HG02588 (cell line): ENCODE data around the gene ADAM10.
"Not testable (repeated sequence)": the region's sequence is repeated elsewhere in the genome, so short reads cannot be mapped to it uniquely, and the experiment has no call there.

Experiments
- ATAC-seq: cut with Tn5 transposase; IDR thresholded peaks from one replicate; pipeline ENCODE4 v1.9.1; 2021; ENCODE audit warnings: mild to moderate bottlenecking, moderate library complexity; ENCODE audit not compliant: unreplicated experiment

The ADAM10 gene

DNA sequence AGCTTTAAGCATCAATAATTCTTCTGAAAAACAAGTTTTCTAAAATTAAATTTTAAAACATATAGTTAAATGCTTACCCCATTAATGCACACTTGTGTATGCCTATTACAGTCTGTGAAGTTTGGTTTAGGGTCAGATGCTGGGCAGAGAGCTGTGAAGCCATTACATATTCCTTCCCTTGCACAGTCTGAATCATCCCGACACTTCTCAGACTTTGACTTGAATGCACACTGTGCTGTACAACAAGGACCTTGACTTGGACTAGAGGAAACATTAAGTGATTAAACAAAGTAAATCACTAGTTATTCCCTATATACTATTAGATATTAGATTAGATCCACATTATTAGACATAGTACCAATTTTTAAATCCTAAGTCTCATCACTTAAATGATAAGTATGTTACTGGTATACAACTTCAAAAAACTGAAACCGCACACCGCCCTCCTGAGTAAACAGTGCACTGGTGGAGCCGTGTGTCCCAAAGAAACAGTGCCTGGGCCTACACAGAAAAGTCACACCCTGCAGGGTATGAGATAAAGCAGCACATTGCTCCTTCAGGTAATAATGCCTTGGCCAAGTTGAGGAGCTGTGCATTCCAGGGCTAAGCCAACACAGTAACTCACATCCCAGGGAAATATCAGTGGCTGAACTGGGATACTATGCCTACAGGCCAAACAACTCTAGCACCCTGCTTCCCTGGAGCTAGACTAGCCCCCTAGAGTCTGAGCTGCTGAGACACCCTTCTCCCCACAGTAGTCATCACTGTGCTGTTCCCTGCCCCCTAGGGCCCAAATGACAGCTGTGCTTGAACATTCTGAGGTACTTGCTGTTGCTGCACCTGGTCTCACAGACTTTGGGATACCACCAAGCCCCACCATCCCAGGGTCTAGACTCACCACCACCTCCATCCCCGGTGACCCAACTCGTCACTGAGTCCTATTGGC, 137.5 kb downstream of the ADAM10 start:
- no peak for ATAC-seq

DNA sequence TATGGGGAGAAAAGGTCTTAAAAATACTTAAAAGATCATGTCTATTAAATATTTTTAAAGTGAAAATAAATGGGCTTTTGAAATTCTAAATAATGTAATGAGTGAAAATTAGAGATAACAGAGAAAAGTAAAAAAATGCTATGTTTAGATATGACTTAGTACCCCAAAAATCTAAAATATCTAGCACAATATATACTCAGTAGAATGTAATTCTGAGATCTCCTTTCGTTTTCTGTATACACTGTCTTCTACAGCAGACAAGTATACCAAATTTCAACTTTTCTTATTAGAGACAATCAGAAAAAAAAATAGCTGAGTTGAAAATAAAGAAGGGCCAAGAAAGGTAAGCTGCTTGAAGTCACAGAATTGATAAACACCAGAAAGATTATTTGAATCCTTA, 140.8 kb downstream of the ADAM10 start:
- no peak for ATAC-seq

DNA sequence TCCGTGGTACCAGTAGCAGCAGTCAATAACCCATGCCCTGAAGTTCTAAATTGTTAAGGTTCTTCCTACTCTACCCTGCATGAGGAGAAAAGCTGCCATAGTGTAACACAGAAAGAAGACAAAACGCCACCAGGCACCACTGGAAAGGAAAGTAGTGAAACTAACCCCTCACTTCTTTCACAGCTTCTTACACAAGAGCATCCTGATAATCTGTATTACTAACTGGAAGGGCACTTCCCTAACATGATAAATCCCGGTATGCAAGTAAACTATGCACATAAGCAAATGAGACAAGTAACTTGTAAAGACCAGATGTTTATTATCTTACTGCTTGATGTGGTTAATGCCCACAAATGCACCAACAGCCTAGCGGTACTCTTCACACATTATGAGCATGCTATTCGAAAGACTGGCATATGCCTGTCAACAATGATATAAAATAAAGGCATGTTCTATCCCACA, 141.3 kb downstream of the ADAM10 start:
- ATAC-seq: no peak

DNA sequence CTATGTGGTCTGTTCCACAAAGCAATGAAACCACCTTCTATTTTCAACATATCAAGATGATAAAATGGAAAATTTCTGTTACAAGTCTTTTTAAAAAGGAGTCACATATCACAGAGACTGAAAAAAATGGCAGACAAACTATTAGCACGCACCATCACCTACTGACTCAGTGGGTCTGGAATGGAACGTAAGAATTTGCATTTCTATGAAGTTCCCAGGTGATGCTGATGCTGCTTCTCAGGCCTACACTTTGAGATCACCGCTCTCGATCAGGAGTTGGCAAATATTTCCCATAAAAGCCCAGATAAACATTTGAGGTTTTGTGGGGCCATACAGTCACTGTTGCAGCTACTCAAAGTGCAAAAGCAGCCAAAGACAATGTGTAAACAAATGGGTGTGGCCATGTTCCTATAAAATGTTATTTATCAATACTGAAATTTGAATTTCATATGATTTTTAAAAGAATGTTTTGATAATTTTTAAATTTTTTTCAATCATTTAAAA, 142.9 kb downstream of the ADAM10 start:
- ATAC-seq: no peak

- ATAC-seq: no peak
These were observed 143.5 kb downstream of the ADAM10 start for GRCh38 chr15:58605931-58606530.

DNA sequence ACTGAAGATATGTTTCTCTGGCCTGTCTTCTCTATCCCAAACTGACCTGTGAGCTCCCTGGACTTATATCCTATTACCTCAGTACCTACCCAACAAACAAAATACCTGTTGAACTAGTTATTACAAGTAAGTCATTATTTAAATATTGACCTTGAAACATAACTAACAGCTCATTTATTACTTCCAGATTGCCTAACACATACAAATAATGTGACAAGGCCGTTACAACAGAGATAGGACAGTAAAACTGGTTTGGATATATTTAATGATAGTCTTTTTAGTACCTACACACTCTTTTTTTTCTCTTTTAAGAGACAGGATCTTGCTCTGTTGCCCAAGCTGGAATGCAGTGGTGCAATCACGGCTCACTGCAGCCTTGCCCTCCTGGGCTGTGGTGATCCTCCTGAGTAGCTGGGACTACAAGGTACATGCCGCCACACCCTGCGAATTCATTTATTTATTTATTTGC, 145.0 kb downstream of the ADAM10 start:
- ATAC-seq: no peak

DNA sequence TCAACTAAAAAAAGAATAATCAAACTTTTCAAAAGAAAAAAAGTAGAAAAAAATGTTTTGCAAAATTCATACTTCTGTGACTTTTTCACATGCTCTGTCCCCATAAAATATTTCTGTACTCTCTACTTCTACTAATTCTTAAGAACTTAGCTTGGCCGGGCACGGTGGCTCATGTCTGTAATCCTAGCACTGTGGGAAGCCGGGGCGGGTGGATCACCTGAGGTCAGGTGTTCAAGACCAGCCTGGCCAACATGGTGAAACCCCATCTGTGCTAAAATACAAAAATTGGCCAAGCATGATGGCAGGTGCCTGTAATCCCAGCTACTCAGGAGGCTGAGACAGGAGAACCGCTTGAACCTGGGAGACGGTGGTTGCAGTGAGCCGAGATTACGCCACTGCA, 145.6 kb downstream of the ADAM10 start:
- not testable (repeated sequence) for ATAC-seq

DNA sequence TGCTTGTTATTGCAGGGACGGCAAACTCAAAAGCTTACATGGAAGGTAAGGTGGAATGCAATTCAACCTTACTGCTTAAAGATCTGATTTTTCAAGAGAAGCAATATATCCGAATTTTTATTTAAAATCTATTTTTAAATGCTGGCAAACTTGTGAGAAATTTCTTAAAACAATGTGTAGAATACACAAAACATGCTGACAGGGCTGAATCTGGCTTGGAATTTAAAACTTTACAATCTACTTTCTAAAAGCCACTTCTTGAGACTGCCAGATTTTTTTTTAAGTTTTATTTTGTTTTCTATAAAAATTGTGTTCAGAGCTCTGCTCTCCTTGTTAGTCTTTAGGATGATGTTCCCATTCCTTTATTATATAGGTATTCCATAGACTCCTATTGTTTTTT, 146.7 kb downstream of the ADAM10 start:
- ATAC-seq: no peak

GRCh38 chr15:58598829-58599210, 150.7 kb downstream of the ADAM10 start:
- no peak for ATAC-seq

DNA sequence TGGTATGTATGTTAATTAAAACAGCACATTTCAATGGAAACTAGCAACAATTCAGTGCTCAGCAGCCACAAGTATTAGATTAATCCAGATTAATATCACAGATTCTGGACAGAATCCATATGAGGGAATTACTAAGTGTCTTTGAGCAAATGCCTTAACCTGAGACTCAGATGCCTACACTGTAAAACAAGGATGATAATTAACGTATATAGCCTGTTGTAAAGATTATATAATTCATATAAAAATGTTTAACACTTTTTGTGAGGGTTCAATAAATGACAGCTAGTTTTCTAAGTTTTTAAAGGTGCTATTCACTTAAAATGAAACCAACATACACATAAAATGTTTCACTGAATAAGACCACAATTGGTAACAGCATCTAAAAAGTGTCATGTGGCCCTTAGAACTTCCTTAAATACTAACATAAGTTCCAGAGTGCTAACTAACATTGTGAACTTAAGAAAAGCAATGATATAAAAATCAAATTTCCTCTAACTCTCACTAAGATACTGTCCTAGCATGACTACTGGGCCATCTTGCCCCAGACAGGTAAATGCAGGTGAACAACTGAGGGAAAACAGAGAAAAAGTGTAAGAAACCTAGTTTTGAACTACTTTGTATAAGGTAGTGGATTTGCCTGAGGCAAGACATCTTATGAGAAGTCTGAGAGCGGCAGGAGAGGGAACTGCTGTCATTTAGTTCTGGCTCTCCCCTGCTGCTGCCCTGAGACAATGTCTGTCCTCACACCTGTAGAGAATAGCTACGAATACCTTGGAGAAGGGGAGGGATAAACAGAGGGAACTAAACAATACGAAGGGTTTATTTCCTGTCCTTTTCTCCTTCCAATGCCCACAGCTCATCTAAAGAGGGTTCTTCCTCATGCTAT, 151.3 kb downstream of the ADAM10 start:
- ATAC-seq: no peak

DNA sequence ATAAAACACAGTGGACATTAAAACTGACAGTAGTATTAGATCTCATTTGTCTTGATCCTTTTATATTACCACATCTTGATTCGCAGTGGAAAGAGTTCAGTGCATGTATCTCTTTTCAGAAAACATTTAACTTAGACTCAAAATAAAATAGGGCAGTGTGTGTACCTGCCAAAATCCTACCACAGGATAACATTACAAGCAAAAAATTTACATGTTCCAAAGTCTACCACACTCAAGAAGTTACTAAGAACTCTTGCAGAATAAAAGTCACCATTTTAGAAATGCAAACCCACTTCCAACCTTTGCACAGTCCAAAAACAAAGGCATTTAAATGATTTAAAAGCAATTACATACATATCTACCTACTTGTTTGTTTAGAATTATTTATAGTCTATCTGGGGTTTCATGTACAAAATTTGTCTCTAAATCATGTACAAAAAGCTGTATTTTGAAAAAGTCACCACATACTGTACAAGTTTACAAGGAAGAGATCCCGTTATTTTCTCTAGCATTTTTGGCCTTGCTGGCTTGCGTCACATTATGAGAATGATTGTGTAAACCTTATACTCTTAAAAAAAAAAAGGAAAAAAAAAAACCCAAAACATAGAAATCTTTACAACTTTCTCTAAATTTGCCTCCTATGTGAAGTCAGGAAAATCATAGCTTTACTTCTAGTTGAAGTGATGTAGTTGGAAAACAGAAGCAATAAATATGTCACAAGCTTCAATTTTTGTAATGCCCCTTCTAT, 153.8 kb downstream of the ADAM10 start:
- ATAC-seq: no peak

GRCh38 chr15:58594898-58595297, 154.6 kb downstream of the ADAM10 start:
- ATAC-seq: no peak

- no peak for ATAC-seq
These were observed 155.6 kb downstream of the ADAM10 start for GRCh38 chr15:58593870-58594269.

DNA sequence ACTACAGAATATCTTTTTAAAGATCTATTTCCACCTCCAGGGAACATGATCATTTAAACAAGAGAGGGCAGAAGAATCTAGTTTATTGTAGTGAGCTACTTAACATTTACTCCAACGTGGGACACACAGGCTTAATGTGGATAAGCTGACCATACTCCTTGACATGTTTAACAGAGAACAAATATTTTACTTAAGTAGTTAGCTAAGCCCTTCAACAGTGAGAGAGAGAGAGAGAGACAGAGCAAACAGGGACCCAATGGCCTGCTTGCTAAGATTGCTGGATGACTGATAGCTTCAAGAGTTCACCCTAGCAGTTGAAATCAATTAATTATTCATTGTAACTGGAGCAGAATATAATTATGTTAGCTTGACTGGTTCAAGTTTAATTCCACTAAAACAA, 158.6 kb downstream of the ADAM10 start:
- no peak for ATAC-seq

DNA sequence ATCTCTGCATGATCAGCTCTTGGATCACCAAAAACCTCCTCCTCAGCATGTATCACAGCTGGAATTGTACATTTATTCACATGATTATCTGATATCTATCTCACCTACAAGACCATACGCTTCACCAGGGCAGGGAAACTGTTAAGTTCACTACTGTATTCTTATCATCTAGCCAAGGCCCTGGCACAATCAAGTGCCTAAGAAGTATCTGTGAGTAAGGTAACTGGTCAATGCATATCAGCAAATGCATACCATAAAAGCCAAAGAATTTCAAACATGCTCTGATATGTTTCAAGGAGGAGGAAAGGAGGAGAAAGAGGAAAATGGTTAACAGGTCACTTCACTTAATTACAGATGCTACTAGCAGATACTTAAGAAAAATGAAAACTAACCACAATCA, 159.3 kb downstream of the ADAM10 start:
- ATAC-seq: no peak

DNA sequence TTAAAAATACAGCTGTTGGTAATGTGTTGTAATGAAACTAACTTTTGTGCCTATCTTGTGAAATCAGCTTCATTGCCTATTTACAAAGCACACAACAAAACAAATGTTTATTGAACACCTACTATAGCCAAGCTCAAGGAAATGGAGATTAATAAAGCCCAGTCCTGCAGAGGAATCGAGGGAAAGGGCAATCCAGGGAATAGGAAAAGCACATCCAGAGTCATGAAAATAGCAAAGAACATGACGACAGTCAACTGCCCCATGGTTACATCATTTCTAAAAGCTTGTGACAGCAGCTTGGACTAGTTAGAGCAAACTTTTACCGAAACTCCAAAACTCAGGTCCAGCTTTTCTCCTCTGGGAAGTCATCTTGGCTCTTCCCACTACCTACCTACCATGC, 160.5 kb downstream of the ADAM10 start:
- ATAC-seq: no peak

DNA sequence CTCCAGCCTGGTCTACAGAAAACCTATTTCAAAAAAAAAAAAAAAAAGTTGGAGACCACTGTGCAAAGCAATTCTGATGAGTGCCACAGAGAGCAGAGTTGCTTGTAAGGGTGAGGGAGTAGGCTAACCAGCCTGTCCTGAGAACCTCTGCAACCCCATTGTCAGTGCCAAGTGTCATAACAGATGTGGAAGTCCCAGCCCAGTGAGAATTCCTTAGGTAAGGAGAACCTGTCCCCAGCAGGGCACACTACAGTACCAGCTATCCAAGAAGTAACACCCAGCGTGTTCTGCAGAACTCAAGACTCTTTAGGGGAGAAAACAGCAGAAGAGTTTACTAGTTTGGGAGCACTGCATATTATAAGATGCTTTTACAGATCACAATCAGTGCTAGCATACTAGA, 161.4 kb downstream of the ADAM10 start:
- ATAC-seq: no peak

GRCh38 chr15:58587486-58587885, 162.0 kb downstream of the ADAM10 start:
- no peak for ATAC-seq

DNA sequence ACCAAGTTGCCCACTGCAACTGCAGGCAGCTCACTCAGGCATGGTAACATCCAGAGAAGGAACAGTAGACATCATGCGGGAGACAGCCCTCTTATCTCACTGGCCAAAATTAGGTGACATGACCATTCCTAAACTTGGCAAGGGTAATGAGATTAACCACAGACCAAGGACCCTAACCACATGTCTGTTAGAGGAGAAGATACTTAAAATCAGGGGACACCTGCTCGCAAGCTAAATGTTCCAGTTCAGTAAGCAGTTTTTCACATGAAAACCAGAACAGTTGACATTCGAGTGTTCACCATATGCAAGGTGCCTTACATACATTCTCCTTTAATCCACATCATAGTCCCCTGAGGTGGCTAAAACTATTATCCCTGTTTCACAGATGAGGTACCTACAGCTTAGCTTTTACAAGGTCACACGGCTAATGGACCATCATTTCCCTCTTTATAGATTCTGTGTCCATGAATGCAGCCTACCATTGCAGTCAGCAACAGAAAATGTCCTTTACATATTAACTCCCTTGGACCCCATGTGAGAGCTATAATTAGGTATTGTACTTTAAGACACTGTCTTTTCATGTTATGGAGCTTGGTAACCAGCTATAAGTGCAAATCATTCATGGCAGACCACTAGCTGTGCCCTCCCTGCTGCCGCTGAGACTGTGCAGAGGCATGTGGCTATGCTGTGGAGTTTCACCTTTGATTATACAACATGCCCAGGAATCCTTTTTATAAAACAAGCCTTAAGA, 163.6 kb downstream of the ADAM10 start:
- ATAC-seq: no peak
